H1 (cell line): ENCODE measurements around the gene ZNF213. TPM values are rescaled to one million over a fixed set of nuclear protein-coding genes. Genes with fewer than 3 reads are reported as not detected.
A peak's percentile ranks its signal among the peaks of the same experiment; 100 is the strongest.

Experiments
- CTCF ChIA-PET: fragments of 300-600 bp; sonication (Branson Sonifier 250); formaldehyde crosslinking; loops from one replicate; lab custom pipeline; 2021; ENCODE audit not compliant: partially characterized antibody; lab: Charles Lee
- POLR2A ChIA-PET: fragments of 300-600 bp; sonication (Branson Sonifier 250); formaldehyde crosslinking; loops from one replicate; lab custom pipeline; 2021; ENCODE audit warnings: inconsistent platforms; ENCODE audit not compliant: partially characterized antibody; lab: Charles Lee
- DNase-seq, 2 experiments: peaks; one replicate each; pipeline versions ENCODE4 v3.0.0 to v3.0.0-alpha.2; 2010 to 2022; ENCODE audit warnings: low spot score in 2 of 2, low read depth in 1 of 2, mixed read lengths in 1 of 2
- FAIRE-seq: peaks from 2 replicates; lab custom pipeline; 2011; peaks lifted over from hg19 to GRCh38; lab: Jason Lieb, UNC
- H2AFZ ChIP-seq: 2 replicates; pipeline ENCODE4 v1.8.1; 2012; ENCODE audit warnings: low read length, inconsistent platforms
- H2AK5ac ChIP-seq: 2 replicates; pipeline ENCODE4 v1.6.1; 2013; ENCODE audit warnings: low read depth, low read length
- H2BK120ac ChIP-seq: replicated peaks from 2 replicates; pipeline ENCODE3; 2013; ENCODE audit warnings: low read depth, low read length, inconsistent platforms
- H2BK12ac ChIP-seq: 2 replicates; pipeline ENCODE4 v1.6.1; 2013; ENCODE audit warnings: low read depth, low read length
- H2BK15ac ChIP-seq: 2 replicates; pipeline ENCODE4 v1.6.1; 2013; ENCODE audit warnings: low read length
- H2BK20ac ChIP-seq: 2 replicates; pipeline ENCODE4 v1.6.1; 2013; ENCODE audit warnings: low read length
- H2BK5ac ChIP-seq: 2 replicates; pipeline ENCODE4 v1.6.1; 2013; ENCODE audit warnings: low read depth, low read length
- H3K14ac ChIP-seq: 2 replicates; pipeline ENCODE4 v1.6.1; 2013; ENCODE audit warnings: inconsistent platforms; ENCODE audit not compliant: insufficient read length
- H3K18ac ChIP-seq: 2 replicates; pipeline ENCODE4 v1.6.1; 2013; ENCODE audit warnings: low read length; ENCODE audit errors: extremely low read depth
- H3K23ac ChIP-seq: 2 replicates; pipeline ENCODE4 v1.6.1; 2013; ENCODE audit warnings: inconsistent platforms; ENCODE audit not compliant: insufficient read length
- H3K23me2 ChIP-seq: 2 replicates; pipeline ENCODE4 v1.6.1; 2013; ENCODE audit warnings: low read depth, low read length
- H3K27ac ChIP-seq: 2 replicates; pipeline ENCODE4 v1.6.1; 2011; ENCODE audit warnings: low read depth, low read length, inconsistent platforms
- H3K27me3 ChIP-seq, 4 experiments: replicated peaks in 1 of 4; 1 replicate in 1 of 4; 2 replicates in 3 of 4; pipeline versions ENCODE4 v1.6.1 to v1.8.1; 2011 to 2013; ENCODE audit warnings: low read length in 3 of 4, mild to moderate bottlenecking in 3 of 4, inconsistent platforms in 2 of 4, mixed read lengths in 2 of 4, moderate library complexity in 1 of 4; ENCODE audit not compliant: control insufficient read depth in 3 of 4, insufficient read depth in 3 of 4; ENCODE audit errors: extremely low read depth in 1 of 4
- H3K36me3 ChIP-seq, 4 experiments: 2 replicates each; pipeline versions ENCODE4 v1.6.1 to v1.8.1; 2011 to 2013; ENCODE audit warnings: mild to moderate bottlenecking in 4 of 4, low read length in 3 of 4, moderate library complexity in 2 of 4, control low read depth in 1 of 4, inconsistent platforms in 1 of 4; ENCODE audit not compliant: insufficient read depth in 4 of 4, control insufficient read depth in 2 of 4
- H3K4ac ChIP-seq: replicated peaks from 2 replicates; pipeline ENCODE3; 2013; ENCODE audit warnings: low read length, low read depth, mixed read lengths, inconsistent platforms; ENCODE audit not compliant: insufficient read length
- H3K4me1 ChIP-seq, 4 experiments: replicated peaks in 1 of 4; 1 replicate in 1 of 4; 2 replicates in 3 of 4; pipeline versions ENCODE4 v1.6.1 to v1.8.1; 2011 to 2013; ENCODE audit warnings: low read length in 3 of 4, inconsistent platforms in 2 of 4, mixed read lengths in 1 of 4; ENCODE audit not compliant: insufficient read depth in 4 of 4, control insufficient read depth in 3 of 4
- H3K4me2 ChIP-seq, 2 experiments: 2 replicates each; pipeline versions ENCODE4 v1.6.1 to v1.8.1; 2011 to 2013; ENCODE audit warnings: low read depth in 2 of 2, low read length in 2 of 2, control low read depth in 1 of 2, inconsistent platforms in 1 of 2, mild to moderate bottlenecking in 1 of 2; ENCODE audit not compliant: insufficient read depth in 1 of 2
- H3K4me3 ChIP-seq, 4 experiments: fragments of 200-600, 300-600 bp in 1 of 4; sonication (generic), shearing (Covaris generic), sonication (Bioruptor Twin) in 1 of 4; 2 replicates each; pipeline versions ENCODE4 v1.5.1 to v1.8.1; 2011 to 2016; ENCODE audit warnings: low read length in 4 of 4, low read depth in 3 of 4, control low read depth in 2 of 4, inconsistent platforms in 2 of 4, mild to moderate bottlenecking in 2 of 4, mixed read lengths in 1 of 4, moderate library complexity in 1 of 4; ENCODE audit not compliant: insufficient read depth in 2 of 4; ENCODE audit errors: extremely low read depth in 1 of 4
- H3K56ac ChIP-seq: replicated peaks from 2 replicates; pipeline ENCODE3; 2013; ENCODE audit warnings: low read depth, mild to moderate bottlenecking, mixed read lengths, low read length, inconsistent platforms; ENCODE audit not compliant: insufficient read length
- H3K79me1 ChIP-seq: 2 replicates; pipeline ENCODE4 v1.6.1; 2013; ENCODE audit warnings: low read depth, low read length, control low read depth
- H3K79me2 ChIP-seq, 2 experiments: 2 replicates each; pipeline versions ENCODE4 v1.6.1 to v1.8.1; 2012 to 2013; ENCODE audit warnings: low read length in 2 of 2, mild to moderate bottlenecking in 2 of 2, inconsistent platforms in 1 of 2; ENCODE audit not compliant: insufficient read depth in 2 of 2, control insufficient read depth in 1 of 2
- H3K9ac ChIP-seq, 4 experiments: replicated peaks in 1 of 4; 1 replicate in 1 of 4; 2 replicates in 3 of 4; pipeline versions ENCODE4 v1.6.1 to v1.8.1; 2011 to 2013; ENCODE audit warnings: low read depth in 3 of 4, low read length in 3 of 4, control low read depth in 2 of 4, mild to moderate bottlenecking in 2 of 4, moderate library complexity in 2 of 4, inconsistent platforms in 1 of 4; ENCODE audit errors: extremely low read depth in 1 of 4
- H3K9me3 ChIP-seq, 2 experiments: 2 replicates each; pipeline versions ENCODE4 v1.6.1 to v1.8.1; 2012 to 2013; ENCODE audit warnings: mild to moderate bottlenecking in 2 of 2, moderate library complexity in 2 of 2, control low read depth in 1 of 2, inconsistent platforms in 1 of 2, low read depth in 1 of 2, low read length in 1 of 2, mixed read lengths in 1 of 2; ENCODE audit not compliant: insufficient read depth in 2 of 2
- H4K20me1 ChIP-seq, 2 experiments: replicated peaks in 1 of 2; 2 replicates each; pipeline versions ENCODE3 to v1.8.1; 2011 to 2013; ENCODE audit warnings: inconsistent platforms in 2 of 2, low read length in 2 of 2, mild to moderate bottlenecking in 1 of 2; ENCODE audit not compliant: insufficient read depth in 2 of 2, control insufficient read depth in 1 of 2
- H4K5ac ChIP-seq: 2 replicates; pipeline ENCODE4 v1.6.1; 2013; ENCODE audit warnings: low read length, low read depth, mixed read lengths, inconsistent platforms; ENCODE audit not compliant: insufficient read length
- H4K8ac ChIP-seq: 2 replicates; pipeline ENCODE4 v1.8.0; 2013; ENCODE audit warnings: mild to moderate bottlenecking, moderate library complexity, low read length, inconsistent platforms; ENCODE audit not compliant: insufficient read depth; ENCODE audit errors: extremely low read depth
- H4K91ac ChIP-seq: replicated peaks from 2 replicates; pipeline ENCODE3; 2013; ENCODE audit warnings: low read length, mixed read lengths, inconsistent platforms; ENCODE audit not compliant: insufficient read length
- CEBPB ChIP-seq: IDR thresholded peaks from 2 replicates; pipeline ENCODE4 v1.6.1; 2012; ENCODE audit warnings: low read depth, low read length
- RFX5 ChIP-seq: IDR thresholded peaks from 2 replicates; pipeline ENCODE4 v1.6.1; 2011; ENCODE audit warnings: low read depth, low read length, improper control_type of control experiment, borderline replicate concordance
- WGBS, 2 experiments: shearing (Covaris generic) in 1 of 2; methylation state at CpG; one replicate each; pipeline versions ENCODE4 v1.1.6 to v1.1.7; 2013 to 2015; ENCODE audit warnings: low lambda C conversion rate in 2 of 2, mixed read lengths in 2 of 2, inconsistent platforms in 1 of 2, low coverage in 1 of 2, missing lambda C conversion rate in 1 of 2; ENCODE audit not compliant: insufficient replicate concordance in 2 of 2, insufficient coverage in 1 of 2, insufficient read length in 1 of 2; ENCODE audit errors: extremely low coverage in 1 of 2, missing lambda C conversion rate in 1 of 2; 5-methylcytosine and 5-hydroxymethylcytosine counted together
- polyA plus RNA-seq, 7 experiments: library from polyadenylated mRNA; depleted of rRNA in 3 of 7; stranded (reverse) in 5 of 7; unstranded in 2 of 7; fragments of >200 nt in 5 of 7; fragments of 200-250 nt in 2 of 7; gene quantifications; 1 replicate in 5 of 7; 2 replicates in 1 of 7; 4 replicates in 1 of 7; pipeline versions ENCODE4 v1.2.1 to v1.2.3, GENCODE V29; 2011 to 2013; ENCODE audit warnings: missing spikeins in 2 of 7, mixed read lengths in 2 of 7
- total RNA-seq: library from RNA; stranded (reverse); fragmentation: NEBNext Ultra II Directional; extraction: Animal tissue kit (Norgen Biotek cat#: 25700); gene quantifications from 2 replicates; pipeline ENCODE4 v1.2.1, GENCODE V29; 2021

Gene ZNF213
- total and polyA plus RNA-seq, 2 of the 8 experiments (the other 6 are each of a cell fraction or from before 2014, with no cell fraction given): 1.6 to 6.9 TPM

DNA sequence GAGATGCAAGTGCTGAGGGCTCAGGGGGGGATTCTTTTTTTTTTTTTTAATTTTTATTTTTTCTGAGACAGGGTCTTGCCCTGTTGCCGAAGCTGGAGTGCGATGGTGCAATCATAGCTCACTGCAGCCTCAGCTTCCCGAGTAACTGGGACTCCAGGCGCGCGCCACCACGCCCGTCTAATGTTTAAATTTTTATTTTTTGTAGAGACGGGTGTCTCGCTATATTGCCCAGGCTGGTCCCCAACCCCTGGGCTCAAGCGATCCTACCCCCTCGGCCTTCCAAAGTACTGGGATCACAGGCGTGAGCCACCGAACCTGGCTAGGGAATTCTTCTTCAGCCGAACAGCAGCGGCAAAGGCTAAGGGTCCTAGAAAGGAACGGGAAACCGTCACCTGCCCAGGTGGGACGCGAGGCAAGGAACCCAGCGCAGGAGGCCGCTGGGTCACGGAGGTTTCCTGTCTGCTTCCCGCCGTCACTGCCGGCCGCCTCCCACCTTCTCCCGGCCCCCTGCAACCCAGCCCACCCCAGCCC is 39.9 kb downstream of the ZNF213 start:
- peak overlapping the region; percentile 34 to 71 (median 44); a peak in 6 of 8 replicates for H3K4me3 ChIP-seq
- no peak overlapping the region for H3K23ac ChIP-seq
- no peak for FAIRE-seq
- H2AK5ac ChIP-seq: no peak overlapping the region
- H4K5ac ChIP-seq: no peak overlapping the region
- ChIA-PET POLR2A (interaction anchor here (0.9 to 5.1 kb wide), 7 partner anchors 9 to 76 kb away, joined by 3 to 28 read pairs (median 6); partner anchors contain the start of gene ZNF213), CTCF (interaction anchor here (0.6 to 4.7 kb wide), 15 partner anchors 9 to 784 kb away, joined by 3 to 25 read pairs (median 4); no protein-coding TSS in a partner anchor)
- H2BK12ac ChIP-seq: no peak overlapping the region
- no peak overlapping the region for H2BK5ac ChIP-seq
- H4K20me1 ChIP-seq: no peaks in the 10 kb centered on the region
- no peak overlapping the region for H4K91ac ChIP-seq
- no peaks in the 10 kb centered on the region for H3K79me1 ChIP-seq
- TF ChIP-seq CEBPB: peak; percentile 37; the same call in 1 of the 2 replicates
- no peak for TF ChIP-seq RFX5
- peaks cover 0 to 10% (median 5%) of the 10 kb centered on the region in 4 experiments; a peak in 5 of 7 replicates for H3K4me1 ChIP-seq
- H3K27ac ChIP-seq: no peak overlapping the region
- no peak overlapping the region for H4K8ac ChIP-seq
- H3K18ac ChIP-seq: peak overlapping the region; percentile 36
- H3K4ac ChIP-seq: no peak overlapping the region
- no peak overlapping the region for H2BK20ac ChIP-seq
- no peaks in the 10 kb centered on the region for H3K9me3 ChIP-seq
- H2BK15ac ChIP-seq: no peak overlapping the region
- H3K14ac ChIP-seq: no peak overlapping the region
- peak overlapping the region; percentile 77 to 81 for H3K4me2 ChIP-seq
- no peaks in the 10 kb centered on the region for H3K79me2 ChIP-seq
- H3K23me2 ChIP-seq: peaks cover 26% of the 10 kb centered on the region; the same call in 1 of the 2 replicates
- DNase-seq: no peak
- WGBS, 2 experiments: 29% methylated on average over 20 of the region's 28 CpGs; no CpG with 5 or more reads in 1 of the 2 experiments
- H3K56ac ChIP-seq: no peak overlapping the region
- H3K36me3 ChIP-seq: no peaks in the 10 kb centered on the region
- no peak overlapping the region for H2BK120ac ChIP-seq
- H3K9ac ChIP-seq: no peak overlapping the region
- H2AFZ ChIP-seq: no peak overlapping the region
- peaks cover 0 to 21% (median 14%) of the 10 kb centered on the region in 4 experiments; a peak in 5 of 7 replicates for H3K27me3 ChIP-seq
